ENCODE data around the gene FLT3LG.

GRCh38 chr19:49528211-49528771 lies 54.3 kb downstream of the FLT3LG start:
- no peak for TF ChIP-seq NANOG (IDR thresholded peaks at IDR 0.05; ENCODE audit: insufficient read depth, low read depth, low read length, poor library complexity, severe bottlenecking)
- no peak for TF ChIP-seq CREB1 (IDR thresholded peaks at IDR 0.05)
- TF ChIP-seq RAD21 (IDR thresholded peaks at IDR 0.05 in 1 of 2, conservative IDR thresholded peaks at IDR 0.05 in 1 of 2; ENCODE audit: low read depth in 2 of 2, low read length in 2 of 2) = no peak
- TF ChIP-seq TAF1 (IDR thresholded peaks at IDR 0.05; ENCODE audit: low read depth, low read length) = no peak
- no peak; a peak in 1 of 3 replicates for TF ChIP-seq POLR2A (IDR thresholded peaks at IDR 0.05; ENCODE audit: control extremely low read depth in 1 of 2, low read depth in 2 of 2, low read length in 2 of 2)
- TF ChIP-seq POLR2AphosphoS5 (IDR thresholded peaks at IDR 0.05; ENCODE audit: low read depth, low read length) = no peak
- TF ChIP-seq CBX5 (IDR thresholded peaks at IDR 0.05; ENCODE audit: low read depth, low read length) = no peak

Data from H1 (cell line).